GM21526 (cell line): ENCODE measurements around the gene URAD.
"Not testable (repeated sequence)": the region's sequence is repeated elsewhere in the genome, so short reads cannot be mapped to it uniquely, and the experiment has no call there.

ENCODE experiments used
- ATAC-seq: cut with Tn5 transposase; IDR thresholded peaks from one replicate; pipeline ENCODE4 v1.9.1; 2021; ENCODE audit warnings: moderate library complexity; ENCODE audit not compliant: unreplicated experiment, low FRiP score

The URAD gene

GRCh38 chr13:27971776-27972477 lies 16.6 kb downstream of the URAD start:
- ATAC-seq, result no peak

- no peak for ATAC-seq
Observed at GRCh38 chr13:27971236-27971645, 17.3 kb downstream of the URAD start.

- no peak for ATAC-seq
Observed at GRCh38 chr13:27970382-27971235, 17.9 kb downstream of the URAD start.

GRCh38 chr13:27969866-27970229 lies 18.6 kb downstream of the URAD start:
- ATAC-seq, result no peak

GRCh38 chr13:27969082-27969865 lies 19.2 kb downstream of the URAD start, which contains the start of gene CDX2:
TSS of gene CDX2 (minus strand) at chr13:27969315. CDS start at chr13:27969006, 309 bp downstream.
- ATAC-seq, result no peak

GRCh38 chr13:27968316-27969081 lies 20.0 kb downstream of the URAD start:
- ATAC-seq, result no peak

GRCh38 chr13:27967736-27968315 lies 20.7 kb downstream of the URAD start:
- no peak for ATAC-seq

GRCh38 chr13:27967203-27967735 lies 21.2 kb downstream of the URAD start:
- no peak for ATAC-seq

- ATAC-seq, result no peak
Observed at GRCh38 chr13:27966641-27967202, 21.8 kb downstream of the URAD start.

GRCh38 chr13:27965740-27966640 lies 22.5 kb downstream of the URAD start:
- ATAC-seq, result no peak

- ATAC-seq, result no peak
Observed at GRCh38 chr13:27965343-27965739, 23.2 kb downstream of the URAD start.

GRCh38 chr13:27964741-27965323 lies 23.7 kb downstream of the URAD start:
- ATAC-seq, result no peak

- ATAC-seq, result not testable (repeated sequence)
Observed at GRCh38 chr13:27964206-27964605, 24.3 kb downstream of the URAD start.

- no peak for ATAC-seq
Observed at GRCh38 chr13:27963491-27963890, 25.0 kb downstream of the URAD start.

- ATAC-seq, result no peak
Observed at GRCh38 chr13:27962982-27963381, 25.5 kb downstream of the URAD start.

- no peak for ATAC-seq
Observed at GRCh38 chr13:27962128-27962841, 26.2 kb downstream of the URAD start.
